ENCODE results near the gene CXorf58.

- TF ChIP-seq CTCF (conservative IDR thresholded peaks at IDR 0.05; ENCODE audit: low read length) (no peak), EZH2phosphoT487 (IDR thresholded peaks at IDR 0.05; ENCODE audit: borderline replicate concordance) (no peak)
Observed at GRCh38 chrX:23926015-23926414, 18.2 kb downstream of the CXorf58 start.
